ENCODE measurements around the gene BLOC1S3.
"Not testable (repeated sequence)": the region's sequence is repeated elsewhere in the genome, so short reads cannot be mapped to it uniquely, and the experiment has no call there.

Gene BLOC1S3

DNA sequence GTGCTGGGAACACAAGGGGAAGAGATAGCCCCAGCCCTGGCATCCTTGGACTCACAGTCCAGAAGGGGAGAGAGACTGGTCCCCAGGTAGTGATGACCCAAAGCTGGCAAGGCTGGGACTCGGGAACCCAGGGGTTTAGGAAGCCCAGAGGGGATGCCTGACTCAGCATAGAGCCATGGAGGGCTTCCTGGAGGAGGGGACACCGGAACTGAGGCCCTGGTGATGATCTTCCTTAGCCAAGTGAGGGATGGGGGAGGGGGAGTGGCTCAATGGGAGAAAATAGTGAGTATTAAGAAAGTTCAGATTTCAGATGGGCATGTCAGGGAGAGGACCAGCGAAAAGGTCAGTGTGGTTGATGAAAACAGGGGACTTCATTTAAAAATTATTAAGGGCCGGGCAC lies 39.8 kb downstream of the BLOC1S3 start:
- H3K27ac ChIP-seq = no peak overlapping the region
- no peak for TF ChIP-seq ZFX (IDR thresholded peaks at IDR 0.05)
- TF ChIP-seq CTCF (conservative IDR thresholded peaks at IDR 0.05) = no peak

- TF ChIP-seq CTCF (conservative IDR thresholded peaks at IDR 0.05) = no peak
- no peak for TF ChIP-seq ZFX (IDR thresholded peaks at IDR 0.05)
- H3K27ac ChIP-seq = no peak overlapping the region
Observed at GRCh38 chr19:45218911-45219743, 40.5 kb downstream of the BLOC1S3 start.

- no peak overlapping the region for H3K27ac ChIP-seq
- no peak for TF ChIP-seq ZFX (IDR thresholded peaks at IDR 0.05)
- TF ChIP-seq CTCF (conservative IDR thresholded peaks at IDR 0.05) = no peak
Observed at GRCh38 chr19:45222724-45223123, 44.1 kb downstream of the BLOC1S3 start.

- no peak overlapping the region for H3K27ac ChIP-seq
- TF ChIP-seq CTCF (conservative IDR thresholded peaks at IDR 0.05) = no peak
- TF ChIP-seq ZFX (IDR thresholded peaks at IDR 0.05) = no peak
Observed at GRCh38 chr19:45223879-45224278, 45.3 kb downstream of the BLOC1S3 start.

GRCh38 chr19:45224645-45225044 lies 46.1 kb downstream of the BLOC1S3 start:
- TF ChIP-seq CTCF (conservative IDR thresholded peaks at IDR 0.05) (no peak), ZFX (IDR thresholded peaks at IDR 0.05) (no peak)
- no peak overlapping the region for H3K27ac ChIP-seq

- not testable (repeated sequence) for H3K27ac ChIP-seq
Observed at GRCh38 chr19:45229056-45229455, 50.5 kb downstream of the BLOC1S3 start.

Measured in C4-2B (cell line).